Trophoblast cell (in vitro differentiated cells and primary cell): ENCODE data around the gene LRRC18.

ENCODE experiments used
- DNase-seq, 2 donors: peaks; one replicate each; pipeline ENCODE4 v3.0.0-alpha.2; 2016
- H2AFZ ChIP-seq: 2 replicates; pipeline ENCODE4 v1.6.1; 2013; ENCODE audit warnings: low read length, moderate library complexity, mild to moderate bottlenecking; ENCODE audit not compliant: insufficient read depth, poor library complexity
- H2AK5ac ChIP-seq: 2 replicates; pipeline ENCODE4 v1.6.1; 2013; ENCODE audit warnings: mild to moderate bottlenecking, low read length
- H2BK120ac ChIP-seq: 2 replicates; pipeline ENCODE4 v1.6.1; 2013; ENCODE audit warnings: low read length, mild to moderate bottlenecking, moderate library complexity; ENCODE audit not compliant: insufficient read depth, poor library complexity
- H2BK12ac ChIP-seq: 2 replicates; pipeline ENCODE4 v1.6.1; 2013; ENCODE audit warnings: mild to moderate bottlenecking, low read length, moderate library complexity
- H2BK5ac ChIP-seq: 2 replicates; pipeline ENCODE4 v1.6.1; 2013; ENCODE audit warnings: low read length, low read depth, moderate library complexity, mild to moderate bottlenecking; ENCODE audit not compliant: poor library complexity
- H3K14ac ChIP-seq: 2 replicates; pipeline ENCODE4 v1.6.1; 2013; ENCODE audit warnings: mild to moderate bottlenecking, low read length
- H3K18ac ChIP-seq: 2 replicates; pipeline ENCODE4 v1.6.1; 2013; ENCODE audit warnings: mild to moderate bottlenecking, low read length
- H3K23ac ChIP-seq: 2 replicates; pipeline ENCODE4 v1.6.1; 2013; ENCODE audit warnings: low read length
- H3K27ac ChIP-seq: 2 replicates; pipeline ENCODE4 v1.5.1; 2013; ENCODE audit warnings: low read depth, mild to moderate bottlenecking, inconsistent platforms, low read length, moderate library complexity
- H3K27me3 ChIP-seq: 2 replicates; pipeline ENCODE4 v1.6.1; 2013; ENCODE audit warnings: inconsistent platforms, mild to moderate bottlenecking, low read length, moderate library complexity; ENCODE audit not compliant: insufficient read depth
- H3K36me3 ChIP-seq, 2 experiments: 1 replicate in 1 of 2; 2 replicates in 1 of 2; pipeline ENCODE4 v1.6.1; 2013; ENCODE audit warnings: low read length in 2 of 2, mild to moderate bottlenecking in 2 of 2, moderate library complexity in 1 of 2; ENCODE audit not compliant: insufficient read depth in 2 of 2, control insufficient read depth in 1 of 2
- H3K4ac ChIP-seq: 2 replicates; pipeline ENCODE4 v1.6.1; 2013; ENCODE audit warnings: low read depth, mild to moderate bottlenecking, low read length, moderate library complexity
- H3K4me1 ChIP-seq, 2 experiments: 1 replicate in 1 of 2; 2 replicates in 1 of 2; pipeline ENCODE4 v1.6.1; 2013; ENCODE audit warnings: low read length in 2 of 2, mild to moderate bottlenecking in 2 of 2, moderate library complexity in 1 of 2; ENCODE audit not compliant: insufficient read depth in 2 of 2, control insufficient read depth in 1 of 2
- H3K4me2 ChIP-seq: 2 replicates; pipeline ENCODE4 v1.6.1; 2013; ENCODE audit warnings: inconsistent platforms, mild to moderate bottlenecking, low read length, moderate library complexity
- H3K4me3 ChIP-seq: 2 replicates; pipeline ENCODE4 v1.5.1; 2013; ENCODE audit warnings: mild to moderate bottlenecking, low read depth, low read length, inconsistent platforms
- H3K79me1 ChIP-seq: one replicate; pipeline ENCODE4 v1.6.1; 2013; ENCODE audit warnings: low read length
- H3K79me2 ChIP-seq: 2 replicates; pipeline ENCODE4 v1.6.1; 2013; ENCODE audit warnings: low read length, mild to moderate bottlenecking; ENCODE audit not compliant: control insufficient read depth, insufficient read depth, poor library complexity
- H3K9ac ChIP-seq: 2 replicates; pipeline ENCODE4 v1.6.1; 2013; ENCODE audit warnings: mild to moderate bottlenecking, low read length
- H3K9me3 ChIP-seq: 2 replicates; pipeline ENCODE4 v1.6.1; 2013; ENCODE audit warnings: low read depth, mild to moderate bottlenecking, control low read depth, inconsistent platforms, low read length; ENCODE audit not compliant: insufficient read depth
- H4K12ac ChIP-seq: 2 replicates; pipeline ENCODE4 v1.6.1; 2013; ENCODE audit warnings: low read depth, mild to moderate bottlenecking, low read length, moderate library complexity
- H4K8ac ChIP-seq: 2 replicates; pipeline ENCODE4 v1.6.1; 2013; ENCODE audit warnings: low read depth, mild to moderate bottlenecking, low read length, moderate library complexity
- H4K91ac ChIP-seq: one replicate; pipeline ENCODE4 v1.6.1; 2013; ENCODE audit warnings: low read depth, mild to moderate bottlenecking, low read length, moderate library complexity
- WGBS: extraction: QIAGEN DNeasy Blood & Tissue Kit; methylation state at CpG from one replicate; pipeline ENCODE4 v1.1.7; 2013; ENCODE audit warnings: missing lambda C conversion rate; ENCODE audit not compliant: insufficient read length, insufficient coverage; ENCODE audit errors: extremely low coverage; 5-methylcytosine and 5-hydroxymethylcytosine counted together

Gene LRRC18

GRCh38 chr10:48896756-48897440 is 42.7 kb downstream of the LRRC18 start:
- no peak for DNase-seq
- H4K91ac ChIP-seq: no peak overlapping the region
- no CpG with 5 or more reads among the region's 13 CpGs for WGBS
- no peak overlapping the region for H3K9ac ChIP-seq
- H3K79me1 ChIP-seq: no peaks in the 10 kb centered on the region
- no peak overlapping the region for H3K18ac ChIP-seq
- no peak overlapping the region for H4K8ac ChIP-seq
- H3K36me3 ChIP-seq: no peaks in the 10 kb centered on the region
- no peak overlapping the region for H2AK5ac ChIP-seq
- no peak overlapping the region for H3K23ac ChIP-seq
- H2AFZ ChIP-seq: no peak overlapping the region
- no peak overlapping the region for H2BK120ac ChIP-seq
- H3K79me2 ChIP-seq: no peaks in the 10 kb centered on the region
- no peak overlapping the region for H2BK5ac ChIP-seq
- H3K4me1 ChIP-seq: no peaks in the 10 kb centered on the region
- H4K12ac ChIP-seq: no peak overlapping the region
- H3K4ac ChIP-seq: no peak overlapping the region
- H3K9me3 ChIP-seq: peaks cover 2% of the 10 kb centered on the region
- no peak overlapping the region for H3K4me3 ChIP-seq
- no peak overlapping the region for H3K14ac ChIP-seq
- no peak overlapping the region for H2BK12ac ChIP-seq
- H3K4me2 ChIP-seq: no peak overlapping the region
- no peak overlapping the region for H3K27ac ChIP-seq
- H3K27me3 ChIP-seq: no peaks in the 10 kb centered on the region

GRCh38 chr10:48895803-48896195 is 43.8 kb downstream of the LRRC18 start:
- H2BK120ac ChIP-seq: no peak overlapping the region
- no peak for DNase-seq
- no peak overlapping the region for H3K4me3 ChIP-seq
- no peak overlapping the region for H2BK12ac ChIP-seq
- no peak overlapping the region for H4K91ac ChIP-seq
- H3K79me2 ChIP-seq: no peaks in the 10 kb centered on the region
- no peak overlapping the region for H4K8ac ChIP-seq
- H3K36me3 ChIP-seq: no peaks in the 10 kb centered on the region
- no peak overlapping the region for H3K14ac ChIP-seq
- H3K4me2 ChIP-seq: no peak overlapping the region
- H3K9me3 ChIP-seq: peaks cover under 1% of the 10 kb centered on the region
- WGBS: no CpG with 5 or more reads among the region's 3 CpGs
- H3K27me3 ChIP-seq: no peaks in the 10 kb centered on the region
- no peaks in the 10 kb centered on the region for H3K4me1 ChIP-seq
- no peak overlapping the region for H2AK5ac ChIP-seq
- no peak overlapping the region for H2BK5ac ChIP-seq
- H3K4ac ChIP-seq: no peak overlapping the region
- H3K79me1 ChIP-seq: no peaks in the 10 kb centered on the region
- no peak overlapping the region for H4K12ac ChIP-seq
- no peak overlapping the region for H3K9ac ChIP-seq
- no peak overlapping the region for H3K18ac ChIP-seq
- no peak overlapping the region for H2AFZ ChIP-seq
- H3K23ac ChIP-seq: no peak overlapping the region
- no peak overlapping the region for H3K27ac ChIP-seq

DNA sequence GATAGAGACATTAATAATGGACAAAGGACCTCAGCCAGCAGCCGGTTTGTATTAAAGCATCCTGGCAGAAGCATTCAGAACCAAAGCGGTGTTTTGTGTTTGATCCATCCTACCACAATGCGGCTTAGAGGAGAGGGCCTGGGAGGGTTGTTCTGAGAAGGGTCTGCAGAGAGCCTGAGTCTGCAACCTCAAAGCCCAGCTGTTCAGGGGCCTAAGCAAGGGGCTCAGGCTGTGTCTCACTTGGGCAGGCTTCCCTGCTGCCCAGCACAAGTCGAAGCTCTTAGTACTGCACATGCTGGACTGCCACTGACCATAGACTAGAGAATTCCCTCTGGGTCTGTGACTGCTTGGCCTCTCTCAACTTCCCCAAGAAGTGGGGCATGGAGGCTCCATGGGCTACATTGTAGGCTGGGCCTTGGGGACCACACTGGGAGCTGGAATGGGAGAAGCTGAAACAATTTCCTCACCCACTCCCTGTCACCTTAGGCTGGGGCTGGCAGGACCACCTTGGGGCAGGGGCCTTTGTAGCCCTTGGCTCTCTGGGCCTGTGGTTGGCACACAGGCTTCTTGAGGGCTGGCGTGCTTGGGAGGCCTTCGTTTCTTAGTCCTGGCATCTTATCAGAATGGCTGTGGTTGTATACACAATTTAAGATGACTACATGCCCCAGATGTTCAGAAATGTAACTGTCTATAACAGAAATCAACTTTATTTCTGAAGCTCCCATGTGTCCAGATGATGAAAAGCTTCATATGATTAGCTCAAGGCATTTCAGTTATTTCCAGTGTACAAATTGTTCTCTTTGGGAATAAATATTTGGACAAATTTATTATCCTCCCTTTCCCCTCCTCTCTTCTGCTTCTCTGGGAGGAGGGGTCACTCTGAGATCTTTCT is 44.5 kb downstream of the LRRC18 start:
- H3K9ac ChIP-seq: no peak overlapping the region
- no peak overlapping the region for H3K14ac ChIP-seq
- no peaks in the 10 kb centered on the region for H3K79me1 ChIP-seq
- H3K9me3 ChIP-seq: peaks cover 3% of the 10 kb centered on the region
- H2AK5ac ChIP-seq: no peak overlapping the region
- no peak overlapping the region for H2BK120ac ChIP-seq
- H3K18ac ChIP-seq: no peak overlapping the region
- no peak overlapping the region for H3K27ac ChIP-seq
- no CpG with 5 or more reads among the region's 6 CpGs for WGBS
- H3K4ac ChIP-seq: no peak overlapping the region
- DNase-seq: no peak
- H3K4me1 ChIP-seq: no peaks in the 10 kb centered on the region
- H3K4me3 ChIP-seq: no peak overlapping the region
- no peak overlapping the region for H4K8ac ChIP-seq
- no peaks in the 10 kb centered on the region for H3K79me2 ChIP-seq
- no peaks in the 10 kb centered on the region for H3K27me3 ChIP-seq
- no peak overlapping the region for H2BK5ac ChIP-seq
- no peak overlapping the region for H3K23ac ChIP-seq
- no peak overlapping the region for H4K91ac ChIP-seq
- no peaks in the 10 kb centered on the region for H3K36me3 ChIP-seq
- no peak overlapping the region for H2BK12ac ChIP-seq
- H4K12ac ChIP-seq: no peak overlapping the region
- H3K4me2 ChIP-seq: no peak overlapping the region
- no peak overlapping the region for H2AFZ ChIP-seq

DNA sequence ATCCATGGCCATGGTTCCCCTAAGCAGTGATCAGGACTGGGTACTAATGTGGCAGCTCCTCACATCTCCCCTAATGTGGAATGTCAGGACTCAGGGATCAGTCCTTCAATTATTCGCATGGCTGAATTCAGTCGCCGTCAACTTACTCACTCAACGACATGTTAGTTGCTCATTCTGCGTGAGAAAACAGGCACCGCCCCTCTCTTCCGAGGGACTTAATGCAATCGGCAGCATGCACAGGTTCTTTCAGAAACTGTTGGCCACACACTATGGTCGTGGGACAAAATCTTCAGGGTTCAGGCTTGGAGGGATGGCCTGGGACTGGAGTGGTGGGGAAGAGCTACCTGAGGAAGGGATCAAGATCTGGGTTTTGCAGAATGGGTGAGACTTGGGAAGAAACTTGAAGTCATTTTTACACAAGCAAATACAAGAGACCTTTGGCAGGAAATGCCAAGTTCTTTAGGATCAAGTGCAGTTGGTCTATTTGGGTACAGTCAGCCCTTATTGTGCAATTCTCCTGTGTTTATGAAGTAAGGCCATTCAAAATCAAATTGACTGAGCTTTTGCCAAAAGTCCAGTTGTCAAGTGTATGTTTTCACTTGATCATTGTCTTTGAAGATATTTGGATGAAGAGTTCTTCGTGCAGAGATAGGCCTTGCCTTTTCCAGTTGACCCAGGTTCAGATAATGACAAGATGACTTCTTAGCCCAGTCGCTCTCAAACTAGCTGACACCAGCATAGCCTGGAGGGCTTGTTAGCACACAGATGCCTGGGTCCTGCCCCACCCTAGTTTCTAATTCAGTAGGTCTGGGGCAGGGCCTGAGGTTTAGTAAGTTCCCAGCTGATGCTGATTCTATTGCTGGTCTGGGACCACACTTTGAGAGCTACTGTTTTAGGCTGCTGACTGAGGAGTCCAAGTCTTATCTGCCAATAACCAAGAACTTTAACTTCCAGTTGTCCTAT is 48.5 kb downstream of the LRRC18 start:
- Histone ChIP-seq H3K79me1 (no peaks in the 10 kb centered on the region), H2AK5ac (no peak overlapping the region), H2AFZ (no peak overlapping the region), H3K18ac (no peak overlapping the region), H4K8ac (no peak overlapping the region), H4K91ac (no peak overlapping the region), H3K14ac (no peak overlapping the region), H4K12ac (no peak overlapping the region), H3K27ac (no peak overlapping the region), H3K4ac (no peak overlapping the region), H2BK12ac (no peak overlapping the region), H3K36me3 (no peaks in the 10 kb centered on the region), H3K23ac (no peak overlapping the region), H3K27me3 (no peaks in the 10 kb centered on the region), H3K9me3 (peaks cover 4% of the 10 kb centered on the region), H3K4me2 (no peak overlapping the region), H3K9ac (no peak overlapping the region), H3K79me2 (no peaks in the 10 kb centered on the region), H3K4me3 (no peak overlapping the region), H2BK5ac (no peak overlapping the region), H3K4me1 (no peaks in the 10 kb centered on the region), H2BK120ac (no peak overlapping the region)
- no peak for DNase-seq
- no CpG with 5 or more reads among the region's 11 CpGs for WGBS
